Middle frontal gyrus (tissue), 1 donor: ENCODE results near the gene ELAVL2.

Source experiments
- DNase-seq: peaks from one replicate; pipeline ENCODE4 v3.0.0-alpha.2; 2015; ENCODE audit warnings: low spot score; ENCODE audit errors: extremely low spot score

Gene ELAVL2

GRCh38 chr9:23771746-23772384, 54.2 kb downstream of the ELAVL2 start:
- DNase-seq = no peak

- DNase-seq = no peak
Measured at GRCh38 chr9:23769307-23769935, 56.6 kb downstream of the ELAVL2 start.

- no peak for DNase-seq
Measured at GRCh38 chr9:23768861-23769260, 57.2 kb downstream of the ELAVL2 start.

DNA sequence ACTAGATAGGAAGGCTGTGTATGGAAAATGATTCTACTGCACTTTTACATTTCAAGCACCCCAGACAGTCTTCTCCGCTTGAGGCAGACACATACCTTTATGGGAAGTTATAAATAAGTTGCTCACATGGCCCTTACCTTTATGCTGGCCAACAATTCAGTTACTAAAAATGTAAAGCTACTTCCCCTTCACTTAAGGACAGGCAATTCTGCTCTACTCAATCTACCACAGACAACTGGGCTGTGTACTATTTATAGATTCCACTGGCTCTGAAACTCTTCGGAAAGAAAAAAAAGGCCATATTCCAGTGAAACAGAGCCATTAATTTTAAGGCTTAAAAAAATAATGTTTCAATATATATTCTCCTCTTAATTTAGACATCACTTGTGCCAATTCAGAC, 59.4 kb downstream of the ELAVL2 start:
- no peak for DNase-seq

- no peak for DNase-seq
Measured at GRCh38 chr9:23765561-23765960, 60.5 kb downstream of the ELAVL2 start.

DNA sequence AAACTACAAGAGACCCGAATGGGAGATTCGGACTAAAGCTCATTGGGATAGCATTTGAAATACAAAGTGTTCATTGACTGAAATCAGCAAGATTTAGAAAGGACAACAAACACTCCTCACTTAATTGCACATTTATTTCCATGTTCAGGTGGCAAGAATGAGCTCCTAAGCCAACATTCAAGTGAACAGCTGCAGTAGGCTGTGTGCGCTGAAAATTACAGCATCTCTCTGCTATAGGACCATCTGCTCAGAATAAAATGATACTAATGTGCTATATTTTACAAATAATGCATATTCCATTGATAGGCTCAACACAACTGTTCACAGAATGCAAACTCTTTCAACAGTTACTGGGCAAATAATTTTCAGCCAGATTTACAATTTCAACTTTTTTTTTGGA, 61.8 kb downstream of the ELAVL2 start:
- no peak for DNase-seq

GRCh38 chr9:23754551-23754950, 71.5 kb downstream of the ELAVL2 start:
- DNase-seq = no peak

- DNase-seq = no peak
Measured at GRCh38 chr9:23752859-23753258, 73.2 kb downstream of the ELAVL2 start.

DNA sequence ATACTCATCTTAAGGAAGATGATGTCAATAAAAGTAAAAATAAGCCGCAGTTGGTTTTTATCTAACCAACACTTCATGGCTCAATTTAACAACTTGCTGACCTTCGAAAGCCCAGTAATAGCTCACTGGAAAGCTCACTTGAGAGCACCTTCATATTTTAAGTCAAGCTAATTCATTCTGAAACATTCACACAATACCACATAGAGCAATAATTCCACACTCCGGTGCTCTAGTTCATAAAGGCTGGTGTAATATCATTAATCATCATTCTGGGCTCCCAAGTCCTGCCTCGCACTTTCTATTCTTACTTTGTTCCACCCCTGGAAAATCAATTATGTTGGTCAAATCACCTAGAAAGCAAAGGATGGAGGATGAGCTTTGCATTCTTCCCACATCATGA, 74.4 kb downstream of the ELAVL2 start:
- DNase-seq = no peak

DNA sequence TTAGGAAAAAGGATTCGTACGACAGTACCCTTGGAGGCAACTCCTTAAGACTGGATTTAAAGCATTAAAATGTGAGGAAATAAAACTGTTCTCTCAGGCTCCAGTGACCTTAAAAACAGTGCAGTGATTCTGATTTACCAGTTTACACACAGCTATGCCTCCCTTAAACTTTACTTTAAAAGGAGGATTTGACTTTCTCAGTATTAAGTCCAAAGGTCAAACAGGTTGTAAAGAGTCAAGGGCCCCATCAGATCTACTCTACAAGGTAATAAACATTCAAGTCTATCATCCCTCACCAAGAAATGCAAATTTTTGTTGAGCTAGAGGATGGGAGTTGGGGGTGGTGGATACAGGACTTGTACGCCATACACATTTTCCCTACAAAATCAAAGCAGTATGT, 75.2 kb downstream of the ELAVL2 start:
- no peak for DNase-seq

- DNase-seq = no peak
Measured at GRCh38 chr9:23747088-23748075, 78.7 kb downstream of the ELAVL2 start.

DNA sequence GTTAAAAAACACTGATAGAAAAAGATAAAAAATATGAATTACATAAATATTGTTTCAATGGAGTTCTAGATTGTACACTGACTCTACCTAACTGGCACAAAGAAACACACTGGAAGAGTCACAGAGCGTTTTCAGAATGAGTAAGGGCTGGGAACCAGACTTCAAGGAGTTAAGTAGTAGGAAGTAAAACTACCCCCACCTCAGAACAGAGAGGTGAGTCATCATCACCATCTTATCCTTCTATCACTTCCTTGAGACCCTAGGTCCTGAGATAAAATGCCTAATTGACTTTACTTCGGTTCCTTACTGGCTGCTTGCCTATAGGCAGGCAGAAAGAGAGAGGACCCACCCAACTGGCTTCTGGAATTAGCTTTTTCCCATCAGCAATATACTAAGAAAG, 79.7 kb downstream of the ELAVL2 start:
- DNase-seq = no peak

- DNase-seq = no peak
Measured at GRCh38 chr9:23743036-23743435, 83.0 kb downstream of the ELAVL2 start.

GRCh38 chr9:23741351-23741750, 84.7 kb downstream of the ELAVL2 start:
- no peak for DNase-seq

DNA sequence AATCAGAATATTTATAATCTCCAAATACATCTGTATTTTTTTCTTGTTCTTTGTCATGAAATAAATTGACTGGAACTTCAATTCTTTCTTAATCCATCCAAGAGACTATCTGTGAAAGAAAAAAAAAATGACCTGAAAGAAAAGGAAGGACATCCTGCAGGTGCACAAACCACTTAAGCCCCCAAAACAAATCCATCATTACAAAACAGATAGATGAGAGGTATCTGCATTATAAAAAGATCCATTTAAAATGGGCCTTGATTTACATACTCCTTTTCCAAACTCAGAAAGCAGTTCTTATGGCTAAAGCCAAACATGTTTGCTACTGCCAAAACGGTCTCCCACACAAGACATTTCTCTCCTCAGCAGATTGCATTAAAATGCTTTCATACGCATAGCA, 85.5 kb downstream of the ELAVL2 start:
- no peak for DNase-seq

DNA sequence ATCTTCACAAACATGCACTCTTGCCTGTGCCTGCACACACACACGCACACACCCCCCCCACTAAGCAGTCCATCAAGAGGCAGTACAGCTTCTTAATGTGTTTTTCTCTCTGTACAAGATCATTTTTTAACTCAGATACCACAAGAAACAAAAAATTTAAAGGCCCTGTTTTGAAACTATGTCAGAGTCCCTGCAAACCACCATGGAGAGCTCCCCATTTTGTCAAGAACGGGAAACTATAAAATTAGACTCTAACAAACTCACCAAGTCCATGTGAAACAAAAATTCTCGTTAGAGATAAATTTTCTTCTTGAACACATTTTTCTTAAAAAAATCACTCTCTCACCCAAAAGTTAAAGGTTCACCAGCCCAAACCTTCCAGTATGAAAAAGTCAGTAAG, 86.3 kb downstream of the ELAVL2 start:
- no peak for DNase-seq

GRCh38 chr9:23736293-23736692, 89.7 kb downstream of the ELAVL2 start:
- DNase-seq = no peak

- DNase-seq = no peak
Measured at GRCh38 chr9:23733495-23734078, 92.5 kb downstream of the ELAVL2 start.

- no peak for DNase-seq
Measured at GRCh38 chr9:23731353-23731752, 94.7 kb downstream of the ELAVL2 start.

- DNase-seq = no peak
Measured at GRCh38 chr9:23730364-23730763, 95.7 kb downstream of the ELAVL2 start.

GRCh38 chr9:23728736-23729135, 97.3 kb downstream of the ELAVL2 start:
- DNase-seq = no peak
